Measurements from ENCODE around the gene EPYC.

DNA sequence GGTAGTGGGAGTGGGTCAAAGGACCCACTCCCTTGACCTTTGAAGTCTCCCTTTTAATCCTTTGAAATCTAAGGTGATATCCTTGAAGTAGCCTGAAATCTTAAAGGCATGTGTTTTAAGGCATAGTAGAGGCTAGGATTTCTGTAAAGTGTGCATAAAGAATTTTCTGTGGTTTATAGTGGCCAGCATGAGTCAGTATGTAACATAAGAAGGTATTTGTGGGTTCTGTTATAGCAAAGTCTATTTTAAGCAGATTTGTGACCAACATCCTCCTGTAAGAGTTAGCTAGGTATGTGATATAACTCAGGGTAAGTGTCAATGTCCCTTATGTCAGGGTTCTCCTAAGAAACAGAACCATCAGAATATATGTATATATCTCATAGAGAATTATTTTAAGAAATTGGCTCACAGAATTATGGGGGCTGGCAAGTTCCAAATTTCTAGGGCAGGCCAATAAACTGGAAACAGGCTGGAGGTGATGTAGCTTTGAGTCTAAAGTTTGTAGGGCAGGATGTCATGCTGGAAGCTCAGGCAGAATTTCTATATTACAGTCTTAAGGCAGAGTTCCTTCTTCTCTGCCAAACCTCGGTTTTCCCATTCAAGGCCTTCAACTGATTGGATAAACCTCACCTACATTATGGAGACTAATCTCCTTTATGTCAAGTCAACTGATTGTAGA lies 18.7 kb upstream of the EPYC start:
- TF ChIP-seq CTCF (IDR thresholded peaks at IDR 0.05): no peak
- no peak for TF ChIP-seq POLR2A (IDR thresholded peaks at IDR 0.05)
